MCF 10A (cell line): ENCODE measurements around the gene ANP32A. TPM values are rescaled to one million over a fixed set of nuclear protein-coding genes. Genes with fewer than 3 reads are reported as not detected.

Experiments
- BruUV-seq: library from RNA; stranded (reverse); fragments of 400-500 nt; replicated peaks from 2 replicates; lab custom pipeline; 2021; lab: Mats Ljungman, UMichigan
- CTCF ChIA-PET: fragments of 300-600 bp; sonication (Branson Sonifier 250); formaldehyde crosslinking; extraction: SDS; loops from one replicate; lab custom pipeline; 2021; ENCODE audit warnings: antibody characterized with exemption, inconsistent platforms; lab: Yijun Ruan, JAX
- POLR2A ChIA-PET: fragments of 300-600, 350-650 bp; sonication (Branson Sonifier 250); formaldehyde crosslinking; extraction: SDS; loops from one replicate; lab custom pipeline; 2020; ENCODE audit warnings: antibody characterized with exemption, inconsistent platforms; lab: Yijun Ruan, JAX
- DNase-seq: peaks from one replicate; pipeline ENCODE4 v3.0.0-alpha.2; 2018; ENCODE audit not compliant: unreplicated experiment
- H3K27ac Mint-ChIP-seq: one replicate; pipeline ENCODE4 v1.8.0; 2022; ENCODE audit warnings: mild to moderate bottlenecking, low read depth, mixed read lengths; ENCODE audit not compliant: unreplicated experiment
- H3K27me3 Mint-ChIP-seq: one replicate; pipeline ENCODE4 v1.8.0; 2022; ENCODE audit warnings: mixed read lengths; ENCODE audit not compliant: insufficient read depth, unreplicated experiment
- H3K36me3 Mint-ChIP-seq: one replicate; pipeline ENCODE4 v1.8.0; 2022; ENCODE audit warnings: mild to moderate bottlenecking, moderate library complexity, mixed read lengths; ENCODE audit not compliant: insufficient read depth, unreplicated experiment
- H3K4me1 Mint-ChIP-seq: one replicate; pipeline ENCODE4 v1.8.0; 2022; ENCODE audit warnings: mixed read lengths; ENCODE audit not compliant: insufficient read depth, unreplicated experiment
- H3K4me3 Mint-ChIP-seq: one replicate; pipeline ENCODE4 v1.8.0; 2022; ENCODE audit warnings: mild to moderate bottlenecking, moderate library complexity, mixed read lengths; ENCODE audit not compliant: unreplicated experiment
- H3K9me3 Mint-ChIP-seq: one replicate; pipeline ENCODE4 v1.8.0; 2022; ENCODE audit warnings: mixed read lengths; ENCODE audit not compliant: unreplicated experiment
- CTCF ChIP-seq: fragments of 200-600 bp; IDR thresholded peaks from one replicate; pipeline ENCODE4 v1.8.0; 2022; ENCODE audit warnings: antibody characterized with exemption, mild to moderate bottlenecking; ENCODE audit not compliant: unreplicated experiment
- intact Hi-C: fragments of 100-400 bp; cut with micrococcal nuclease; formaldehyde crosslinking; loops from 2 replicates; pipeline ENCODE4 v1.14.1; 2022
- total RNA-seq: library from RNA; stranded (reverse); gene quantifications from 2 replicates; pipeline ENCODE4 v1.2.3, GENCODE V29; 2022

The ANP32A gene
- total RNA-seq, 1 experiment from 2014 or later, result 150 TPM

- Mint-ChIP-seq H3K27ac (no peak overlapping the region), H3K9me3 (peaks cover 11% of the 10 kb centered on the region)
- POLR2A ChIA-PET, result interaction anchor here (1.1 to 1.7 kb wide), 2 partner anchors 12 to 15 kb away, joined by 3 to 5 read pairs; no protein-coding TSS in a partner anchor
These were observed 13.1 kb upstream of the ANP32A start for GRCh38 chr15:68833700-68834331.

GRCh38 chr15:68830141-68830785, 9.6 kb upstream of the ANP32A start:
- no peak overlapping the region for H3K27ac Mint-ChIP-seq
- H3K36me3 Mint-ChIP-seq, result no peaks in the 10 kb centered on the region
- no TSS peak for BruUV-seq
- DNase-seq, result no peak
- peaks cover 2% of the 10 kb centered on the region for H3K9me3 Mint-ChIP-seq
- peaks cover under 1% of the 10 kb centered on the region for H3K27me3 Mint-ChIP-seq
- ChIA-PET POLR2A (no interaction called here), CTCF (interaction anchor here (0.6 kb wide), 1 partner anchor 22 kb away, joined by 3 read pairs; no protein-coding TSS in a partner anchor)
- H3K4me1 Mint-ChIP-seq, result no peaks in the 10 kb centered on the region
- TF ChIP-seq CTCF, result no peak
- intact Hi-C loops, result no loop called here
- H3K4me3 Mint-ChIP-seq, result no peak overlapping the region

More at GRCh38 chr15:68833700-68834331, 13.1 kb upstream of the ANP32A start:
- Mint-ChIP-seq H3K36me3 (no peaks in the 10 kb centered on the region), H3K4me3 (no peak overlapping the region), H3K27me3 (peaks cover 12% of the 10 kb centered on the region), H3K4me1 (no peaks in the 10 kb centered on the region)
- intact Hi-C loops, result no loop called here
- TF ChIP-seq CTCF, result no peak
- no TSS peak for BruUV-seq
- no peak for DNase-seq
- CTCF ChIA-PET, result interaction anchor here (1.1 to 1.4 kb wide), 3 partner anchors 10 to 274 kb away, joined by 3 to 4 read pairs (median 3); no protein-coding TSS in a partner anchor

GRCh38 chr15:68829068-68829467, 8.4 kb upstream of the ANP32A start:
- Mint-ChIP-seq H3K36me3 (no peaks in the 10 kb centered on the region), H3K27ac (no peak overlapping the region), H3K4me3 (no peak overlapping the region), H3K4me1 (no peaks in the 10 kb centered on the region), H3K27me3 (no peaks in the 10 kb centered on the region), H3K9me3 (no peaks in the 10 kb centered on the region)
- BruUV-seq, result no TSS peak
- ChIA-PET POLR2A (interaction anchor here (0.9 to 1.3 kb wide), 2 partner anchors 10 to 11 kb away, joined by 3 read pairs; no protein-coding TSS in a partner anchor), CTCF (interaction anchor here (0.6 to 1.2 kb wide), 4 partner anchors 23 to 378 kb away, joined by 3 to 4 read pairs (median 4); no protein-coding TSS in a partner anchor)
- intact Hi-C loops, result loop anchor here (1.0 kb wide), 1 partner anchor 99 kb away; no protein-coding TSS in a partner anchor
- peak; percentile 28 for TF ChIP-seq CTCF
- DNase-seq, result peak; percentile 40

GRCh38 chr15:68823561-68823960, 2.9 kb upstream of the ANP32A start:
- H3K9me3 Mint-ChIP-seq, result no peaks in the 10 kb centered on the region
- intact Hi-C loops, result no loop called here
- no peak for DNase-seq
- peaks cover 7% of the 10 kb centered on the region for H3K36me3 Mint-ChIP-seq
- no TSS peak for BruUV-seq
- H3K4me1 Mint-ChIP-seq, result peaks cover 12% of the 10 kb centered on the region
- no peak for TF ChIP-seq CTCF
- no peak overlapping the region for H3K4me3 Mint-ChIP-seq
- no peak overlapping the region for H3K27ac Mint-ChIP-seq
- H3K27me3 Mint-ChIP-seq, result no peaks in the 10 kb centered on the region
- ChIA-PET CTCF (interaction anchor here (1.3 kb wide), 1 partner anchor 10 kb away, joined by 4 read pairs; no protein-coding TSS in a partner anchor), POLR2A (interaction anchor here (1.2 kb wide), 1 partner anchor 8 kb away, joined by 3 read pairs; no protein-coding TSS in a partner anchor)
